Measurements from ENCODE around the gene TMEM59L. TPM values are rescaled to one million over a fixed set of nuclear protein-coding genes. Genes with fewer than 3 reads are reported as not detected.

Gene TMEM59L
- total and polyA plus RNA-seq, 2 of the 4 experiments (the other 2 are of a cell fraction): under 0.01 to 5.9 TPM

- TF ChIP-seq MAFK (IDR thresholded peaks at IDR 0.05; ENCODE audit: low read depth, low read length) (no peak), NFE2L2 (IDR thresholded peaks at IDR 0.05; ENCODE audit: low read depth, low read length) (no peak), POLR2A (IDR thresholded peaks at IDR 0.05; ENCODE audit: low read depth, low read length) (no peak), FOS (IDR thresholded peaks at IDR 0.05; ENCODE audit: low read depth, low read length) (no peak)
Measured at GRCh38 chr19:18566953-18567352, 45.7 kb upstream of the TMEM59L start (continued).

GRCh38 chr19:18568367-18568766 is 44.3 kb upstream of the TMEM59L start:
- no peak for DNase-seq
- no CpG with 5 or more reads among the region's 15 CpGs for WGBS, 2 experiments (ENCODE audit: extremely low coverage in 2 of 2, insufficient read length in 1 of 2)
- Histone ChIP-seq H4K20me1 (ENCODE audit: insufficient read depth, low read length) (peaks cover 16% of the 10 kb centered on the region), H4K8ac (ENCODE audit: low read depth in 2 of 2, low read length in 2 of 2) (no peak overlapping the region), H2AFZ (replicated peaks; ENCODE audit: low read length, poor library complexity) (no peak overlapping the region), H2AK9ac (replicated peaks; ENCODE audit: low read depth, low read length, poor library complexity) (no peak overlapping the region), H3K79me1 (ENCODE audit: low read depth in 1 of 2, low read length in 2 of 2) (peaks cover 16 to 23% of the 10 kb centered on the region in 2 experiments; a peak in 3 of 4 replicates), H2AK5ac (ENCODE audit: low read depth, low read length) (no peak overlapping the region), H3K27ac (ENCODE audit: insufficient read depth, low read length) (no peak overlapping the region), H3K4me2 (ENCODE audit: low read depth, low read length) (no peak overlapping the region), H2BK5ac (ENCODE audit: low read depth, low read length, poor library complexity, severe bottlenecking) (no peak overlapping the region), H2BK20ac (ENCODE audit: low read depth, low read length) (no peak overlapping the region), H3K4me1 (ENCODE audit: control insufficient read depth, insufficient read depth, low read length) (peaks cover 10% of the 10 kb centered on the region), H4K5ac (ENCODE audit: low read depth, low read length) (no peak overlapping the region), H3K14ac (replicated peaks; ENCODE audit: low read depth, low read length) (no peak overlapping the region), H3K4me3 (ENCODE audit: insufficient read depth, low read depth, low read length) (no peak overlapping the region), H4K91ac (ENCODE audit: insufficient read depth, low read depth, low read length) (no peak overlapping the region), H3K9ac (ENCODE audit: low read depth, low read length) (no peak overlapping the region), H3K56ac (ENCODE audit: extremely low read depth, insufficient read depth, low read length) (no peak overlapping the region), H2BK15ac (ENCODE audit: low read depth, low read length) (no peak overlapping the region), H3K23ac (ENCODE audit: low read depth, low read length) (no peak overlapping the region), H3K36me3 (ENCODE audit: control insufficient read depth, insufficient read depth, low read length) (peaks cover 49% of the 10 kb centered on the region), H3K9me1 (ENCODE audit: insufficient read depth, low read length) (peaks cover 9% of the 10 kb centered on the region), H3K4ac (ENCODE audit: low read depth, low read length) (no peak overlapping the region), H3K27me3 (ENCODE audit: control insufficient read depth, insufficient read depth, low read length) (no peaks in the 10 kb centered on the region), H2BK120ac (ENCODE audit: low read depth, low read length) (no peak overlapping the region), H3K18ac (ENCODE audit: low read depth, low read length) (no peak overlapping the region), H3K9me3 (ENCODE audit: control insufficient read depth, insufficient read depth, low read length) (no peaks in the 10 kb centered on the region)
- TF ChIP-seq, protein P1, sequence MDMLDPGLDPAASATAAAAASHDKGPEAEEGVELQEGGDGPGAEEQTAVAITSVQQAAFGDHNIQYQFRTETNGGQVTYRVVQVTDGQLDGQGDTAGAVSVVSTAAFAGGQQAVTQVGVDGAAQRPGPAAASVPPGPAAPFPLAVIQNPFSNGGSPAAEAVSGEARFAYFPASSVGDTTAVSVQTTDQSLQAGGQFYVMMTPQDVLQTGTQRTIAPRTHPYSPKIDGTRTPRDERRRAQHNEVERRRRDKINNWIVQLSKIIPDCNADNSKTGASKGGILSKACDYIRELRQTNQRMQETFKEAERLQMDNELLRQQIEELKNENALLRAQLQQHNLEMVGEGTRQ (IDR thresholded peaks at IDR 0.05; ENCODE audit: low read depth, low read length): no peak
- in situ Hi-C loops (cut with MboI; ENCODE audit: low sequenced_read_pairs) (no loop called here), dilution Hi-C loops (cut with HindIII; ENCODE audit: low sequenced_read_pairs, unreplicated experiment) (no loop called here), intact Hi-C loops (cut with micrococcal nuclease) (no loop called here)
- POLR2A ChIA-PET (ENCODE audit: unreplicated experiment): no interaction called here
- CTCF ChIA-PET: no interaction called here
- ATAC-seq (ENCODE audit: low read depth): no peak
- BruUV-seq (replicated peaks): no TSS peak

Measured in IMR-90 (cell line).